Hepatocyte (in vitro differentiated cells): ENCODE results near the gene OR8B8. TPM values are rescaled to one million over a fixed set of nuclear protein-coding genes. Genes with fewer than 3 reads are reported as not detected.

Experiments
- DNase-seq: peaks from one replicate; pipeline ENCODE4 v3.0.0-alpha.2; 2016; ENCODE audit warnings: low spot score
- H2AFZ ChIP-seq: fragments of 200-600 bp; sonication (generic); 2 replicates; pipeline ENCODE4 v1.6.0; 2016; ENCODE audit warnings: antibody characterized with exemption, mild to moderate bottlenecking
- H3K27ac ChIP-seq: fragments of 200-600 bp; sonication (generic); 2 replicates; pipeline ENCODE4 v1.5.1; 2016; ENCODE audit warnings: mild to moderate bottlenecking
- H3K27me3 ChIP-seq: fragments of 200-600 bp; sonication (generic); 2 replicates; pipeline ENCODE4 v1.6.1; 2016
- H3K36me3 ChIP-seq: fragments of 200-600 bp; sonication (generic); replicated peaks from 2 replicates; pipeline ENCODE4 v1.5.1; 2016; ENCODE audit warnings: low read depth; ENCODE audit not compliant: insufficient read depth
- H3K4me1 ChIP-seq: fragments of 200-600 bp; sonication (generic); 2 replicates; pipeline ENCODE4 v1.5.1; 2016; ENCODE audit warnings: mild to moderate bottlenecking, moderate library complexity; ENCODE audit not compliant: insufficient read depth
- H3K4me2 ChIP-seq: fragments of 200-600 bp; sonication (generic); 2 replicates; pipeline ENCODE4 v1.6.0; 2016
- H3K4me3 ChIP-seq: fragments of 200-600 bp; sonication (generic); 2 replicates; pipeline ENCODE4 v1.5.1; 2016; ENCODE audit warnings: mild to moderate bottlenecking
- H3K79me2 ChIP-seq: fragments of 200-600 bp; sonication (generic); 2 replicates; pipeline ENCODE4 v1.6.0; 2017; ENCODE audit warnings: mild to moderate bottlenecking
- H3K9me2 ChIP-seq: fragments of 200-600 bp; sonication (generic); replicated peaks from 2 replicates; pipeline ENCODE4 v1.6.0; 2017; ENCODE audit warnings: mild to moderate bottlenecking; ENCODE audit not compliant: insufficient read depth
- H3K9me3 ChIP-seq: fragments of 200-600 bp; sonication (generic); 2 replicates; pipeline ENCODE4 v1.5.1; 2016; ENCODE audit warnings: low read depth, mild to moderate bottlenecking
- H4K20me1 ChIP-seq: fragments of 200-600 bp; sonication (generic); 2 replicates; pipeline ENCODE4 v1.6.0; 2016; ENCODE audit warnings: mild to moderate bottlenecking; ENCODE audit not compliant: insufficient read depth, poor library complexity, severe bottlenecking
- EZH2 ChIP-seq: fragments of 200-600 bp; sonication (generic); IDR thresholded peaks from 2 replicates; pipeline ENCODE4 v1.6.1; 2016; ENCODE audit warnings: antibody characterized with exemption, mild to moderate bottlenecking, borderline replicate concordance
- EZH2phosphoT487 ChIP-seq: fragments of 200-600 bp; sonication (generic); IDR thresholded peaks from one replicate; pipeline ENCODE4 v1.6.1; 2018; ENCODE audit warnings: antibody characterized with exemption, mild to moderate bottlenecking, low read depth, moderate library complexity; ENCODE audit not compliant: unreplicated experiment, severe bottlenecking
- WGBS: methylation state at CpG from one replicate; pipeline ENCODE4 v1.1.6; 2016; ENCODE audit warnings: low lambda C conversion rate; ENCODE audit errors: missing lambda C conversion rate; 5-methylcytosine and 5-hydroxymethylcytosine counted together
- polyA plus RNA-seq: library from polyadenylated mRNA; unstranded; fragments of >200 nt; fragmentation: Nextera tagmentation; extraction: Ambion mirVana; gene quantifications from 2 replicates; pipeline ENCODE4 v1.2.1, GENCODE V29; 2016
- total RNA-seq: library from RNA; depleted of rRNA; stranded (reverse); fragments of >200 nt; gene quantifications from 2 replicates; pipeline ENCODE4 v1.2.3, GENCODE V29; 2014
- TF ChIP-seq, protein P1 (sequence below): fragments of 200-600 bp; sonication (generic); IDR thresholded peaks from 2 replicates; pipeline ENCODE4 v1.5.1; 2016; ENCODE audit warnings: antibody characterized with exemption, mild to moderate bottlenecking; ENCODE audit not compliant: poor library complexity

The OR8B8 gene
- total and polyA plus RNA-seq, 2 experiments from 2014 or later = not detected

DNA sequence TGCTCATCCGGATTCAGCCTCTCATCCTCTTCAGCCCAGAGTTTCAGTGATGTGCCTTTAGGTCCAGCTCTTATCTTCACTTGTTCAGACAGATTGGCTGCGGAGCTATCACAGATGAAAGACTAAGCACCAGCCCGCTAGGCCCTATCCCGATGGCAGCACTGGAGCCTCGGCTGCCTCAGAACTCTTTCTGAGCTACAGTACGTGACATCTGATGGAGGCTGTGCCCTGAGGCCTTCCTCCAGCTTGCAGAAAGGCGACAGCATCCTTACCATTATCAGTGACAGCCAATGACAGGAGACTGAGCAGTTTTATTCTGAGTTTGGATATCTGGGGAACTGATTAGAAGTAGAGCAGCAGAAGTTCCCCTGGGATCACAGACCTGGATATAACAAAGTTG, 4.0 kb downstream of the OR8B8 start:
- no peak overlapping the region for H3K27ac ChIP-seq
- TF ChIP-seq EZH2phosphoT487 = no peak
- TF ChIP-seq EZH2 = no peak
- TF ChIP-seq, protein P1, sequence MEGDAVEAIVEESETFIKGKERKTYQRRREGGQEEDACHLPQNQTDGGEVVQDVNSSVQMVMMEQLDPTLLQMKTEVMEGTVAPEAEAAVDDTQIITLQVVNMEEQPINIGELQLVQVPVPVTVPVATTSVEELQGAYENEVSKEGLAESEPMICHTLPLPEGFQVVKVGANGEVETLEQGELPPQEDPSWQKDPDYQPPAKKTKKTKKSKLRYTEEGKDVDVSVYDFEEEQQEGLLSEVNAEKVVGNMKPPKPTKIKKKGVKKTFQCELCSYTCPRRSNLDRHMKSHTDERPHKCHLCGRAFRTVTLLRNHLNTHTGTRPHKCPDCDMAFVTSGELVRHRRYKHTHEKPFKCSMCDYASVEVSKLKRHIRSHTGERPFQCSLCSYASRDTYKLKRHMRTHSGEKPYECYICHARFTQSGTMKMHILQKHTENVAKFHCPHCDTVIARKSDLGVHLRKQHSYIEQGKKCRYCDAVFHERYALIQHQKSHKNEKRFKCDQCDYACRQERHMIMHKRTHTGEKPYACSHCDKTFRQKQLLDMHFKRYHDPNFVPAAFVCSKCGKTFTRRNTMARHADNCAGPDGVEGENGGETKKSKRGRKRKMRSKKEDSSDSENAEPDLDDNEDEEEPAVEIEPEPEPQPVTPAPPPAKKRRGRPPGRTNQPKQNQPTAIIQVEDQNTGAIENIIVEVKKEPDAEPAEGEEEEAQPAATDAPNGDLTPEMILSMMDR = no peak
- DNase-seq = no peak
- no peak overlapping the region for H3K4me3 ChIP-seq
- H4K20me1 ChIP-seq = no peaks in the 10 kb centered on the region
- H3K27me3 ChIP-seq = no peaks in the 10 kb centered on the region
- no peaks in the 10 kb centered on the region for H3K4me1 ChIP-seq
- no peaks in the 10 kb centered on the region for H3K36me3 ChIP-seq
- no peaks in the 10 kb centered on the region for H3K9me3 ChIP-seq
- H3K4me2 ChIP-seq = no peak overlapping the region
- WGBS = 75% methylated on average over 7 of the region's 7 CpGs
- H3K79me2 ChIP-seq = no peaks in the 10 kb centered on the region
- no peaks in the 10 kb centered on the region for H3K9me2 ChIP-seq
- no peak overlapping the region for H2AFZ ChIP-seq

DNA sequence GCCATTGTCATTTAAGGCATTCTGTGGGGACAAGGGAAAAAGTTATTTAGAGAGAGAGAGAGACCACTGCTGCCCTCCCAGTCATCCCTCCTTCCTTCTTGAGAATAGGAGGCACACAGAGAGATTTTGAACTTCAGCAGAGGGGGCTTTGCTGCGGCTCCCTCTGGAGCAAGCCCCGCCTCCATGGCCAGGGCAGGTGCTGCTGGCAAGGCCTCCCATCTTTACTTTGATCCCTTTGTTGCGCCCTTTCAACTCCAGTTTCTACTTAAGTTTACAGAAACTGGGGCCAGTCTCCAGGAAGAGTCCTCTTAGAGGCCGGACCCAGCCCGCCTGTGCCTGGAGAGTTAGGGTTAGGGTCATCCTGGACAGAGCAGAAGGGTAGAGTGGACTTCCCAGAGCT, 4.4 kb downstream of the OR8B8 start:
- H3K27me3 ChIP-seq = no peaks in the 10 kb centered on the region
- H3K36me3 ChIP-seq = no peaks in the 10 kb centered on the region
- no peaks in the 10 kb centered on the region for H3K9me3 ChIP-seq
- no peak overlapping the region for H2AFZ ChIP-seq
- no peak for TF ChIP-seq EZH2
- no peak for TF ChIP-seq EZH2phosphoT487
- TF ChIP-seq, protein P1 = no peak
- WGBS = 96% methylated on average over 5 of the region's 5 CpGs
- H3K27ac ChIP-seq = no peak overlapping the region
- no peak overlapping the region for H3K4me2 ChIP-seq
- H3K4me3 ChIP-seq = no peak overlapping the region
- H3K79me2 ChIP-seq = no peaks in the 10 kb centered on the region
- no peak for DNase-seq
- H3K9me2 ChIP-seq = no peaks in the 10 kb centered on the region
- H3K4me1 ChIP-seq = no peaks in the 10 kb centered on the region
- no peaks in the 10 kb centered on the region for H4K20me1 ChIP-seq

DNA sequence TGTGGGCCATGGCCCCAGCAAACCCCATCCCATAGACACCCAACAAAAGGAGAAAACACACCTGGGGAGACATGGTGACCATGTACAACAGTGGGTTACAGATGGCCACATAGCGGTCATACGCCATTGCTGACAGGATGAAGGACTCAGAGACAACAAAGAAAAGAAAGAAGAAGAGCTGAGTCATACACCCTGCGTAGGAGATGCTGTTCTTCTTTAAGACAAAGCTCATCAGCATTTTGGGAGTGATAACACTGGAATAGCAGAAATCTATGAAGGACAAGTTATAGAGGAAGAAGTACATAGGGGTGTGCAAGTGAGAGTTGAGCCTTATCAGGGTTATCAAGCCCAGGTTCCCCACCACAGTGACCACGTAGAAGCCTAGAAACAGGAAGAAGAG, 4.9 kb downstream of the OR8B8 start:
- 87% methylated on average over 4 of the region's 4 CpGs for WGBS
- no peaks in the 10 kb centered on the region for H3K27me3 ChIP-seq
- H3K4me2 ChIP-seq = no peak overlapping the region

More for the DNA sequence above, 4.9 kb downstream of the OR8B8 start:
- Histone ChIP-seq H3K79me2 (no peaks in the 10 kb centered on the region), H3K9me2 (no peaks in the 10 kb centered on the region), H3K27ac (no peak overlapping the region), H3K36me3 (no peaks in the 10 kb centered on the region), H3K4me3 (no peak overlapping the region), H3K4me1 (no peaks in the 10 kb centered on the region), H3K9me3 (no peaks in the 10 kb centered on the region), H4K20me1 (no peaks in the 10 kb centered on the region), H2AFZ (no peak overlapping the region)
- DNase-seq = no peak
- TF ChIP-seq EZH2phosphoT487 (no peak), EZH2 (no peak)
- TF ChIP-seq, protein P1 = no peak
